HCT116 (cell line): Measurements from ENCODE around the gene TYMP.

ENCODE experiments used
- EZH2 ChIP-seq: fragments of 200-600 bp; sonication (generic); IDR thresholded peaks from 2 replicates; pipeline ENCODE4 v1.6.1; 2017; ENCODE audit warnings: antibody characterized with exemption, mixed run types
- EZH2phosphoT487 ChIP-seq: fragments of 200-600 bp; IDR thresholded peaks from 2 replicates; pipeline ENCODE4 v1.6.1; 2018; ENCODE audit warnings: antibody characterized with exemption, borderline replicate concordance
- JUND ChIP-seq: IDR thresholded peaks from 2 replicates; pipeline ENCODE4 v1.6.1; 2012
- POLR2A ChIP-seq: IDR thresholded peaks from 2 replicates; pipeline ENCODE4 v1.7.0; 2011; ENCODE audit warnings: borderline replicate concordance; ENCODE audit not compliant: insufficient read depth, insufficient read length; ENCODE audit errors: extremely low read depth
- POLR2AphosphoS5 ChIP-seq: IDR thresholded peaks from 2 replicates; pipeline ENCODE4 v1.6.1; 2011; ENCODE audit warnings: mild to moderate bottlenecking, low read depth, low read length, moderate library complexity
- RAD21 ChIP-seq: IDR thresholded peaks from 2 replicates; pipeline ENCODE4 v1.6.1; 2012; ENCODE audit warnings: low read depth, mild to moderate bottlenecking
- SIN3A ChIP-seq: IDR thresholded peaks from 2 replicates; pipeline ENCODE4 v1.6.1; 2012; ENCODE audit warnings: low read depth
- SRF ChIP-seq: IDR thresholded peaks from 2 replicates; pipeline ENCODE4 v1.6.1; 2012; ENCODE audit warnings: low read depth
- TF ChIP-seq, protein P1 (sequence below), 3 experiments: fragments of 200-600 bp in 1 of 3; sonication (generic) in 1 of 3; IDR thresholded peaks in 2 of 3; conservative IDR thresholded peaks in 1 of 3; 2 replicates each; pipeline ENCODE4 v1.5.1; 2012 to 2017; ENCODE audit warnings: low read depth in 2 of 3, low read length in 2 of 3, antibody characterized with exemption in 1 of 3, borderline replicate concordance in 1 of 3, control low read depth in 1 of 3, mild to moderate bottlenecking in 1 of 3, mixed read lengths in 1 of 3, mixed run types in 1 of 3, moderate library complexity in 1 of 3; ENCODE audit not compliant: insufficient read depth in 1 of 3
- TF ChIP-seq, protein P2 (sequence below): IDR thresholded peaks from 2 replicates; pipeline ENCODE4 v1.6.1; 2012

- TF ChIP-seq, protein P1, sequence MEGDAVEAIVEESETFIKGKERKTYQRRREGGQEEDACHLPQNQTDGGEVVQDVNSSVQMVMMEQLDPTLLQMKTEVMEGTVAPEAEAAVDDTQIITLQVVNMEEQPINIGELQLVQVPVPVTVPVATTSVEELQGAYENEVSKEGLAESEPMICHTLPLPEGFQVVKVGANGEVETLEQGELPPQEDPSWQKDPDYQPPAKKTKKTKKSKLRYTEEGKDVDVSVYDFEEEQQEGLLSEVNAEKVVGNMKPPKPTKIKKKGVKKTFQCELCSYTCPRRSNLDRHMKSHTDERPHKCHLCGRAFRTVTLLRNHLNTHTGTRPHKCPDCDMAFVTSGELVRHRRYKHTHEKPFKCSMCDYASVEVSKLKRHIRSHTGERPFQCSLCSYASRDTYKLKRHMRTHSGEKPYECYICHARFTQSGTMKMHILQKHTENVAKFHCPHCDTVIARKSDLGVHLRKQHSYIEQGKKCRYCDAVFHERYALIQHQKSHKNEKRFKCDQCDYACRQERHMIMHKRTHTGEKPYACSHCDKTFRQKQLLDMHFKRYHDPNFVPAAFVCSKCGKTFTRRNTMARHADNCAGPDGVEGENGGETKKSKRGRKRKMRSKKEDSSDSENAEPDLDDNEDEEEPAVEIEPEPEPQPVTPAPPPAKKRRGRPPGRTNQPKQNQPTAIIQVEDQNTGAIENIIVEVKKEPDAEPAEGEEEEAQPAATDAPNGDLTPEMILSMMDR (IDR thresholded peaks at IDR 0.05 in 2 of 3, conservative IDR thresholded peaks at IDR 0.05 in 1 of 3; ENCODE audit: borderline replicate concordance in 1 of 3, insufficient read depth in 1 of 3, low read depth in 2 of 3, low read length in 2 of 3): no peak
- TF ChIP-seq JUND (no peak), POLR2AphosphoS5 (no peak), POLR2A (no peak), EZH2 (no peak), EZH2phosphoT487 (no peak), RAD21 (no peak), SIN3A (no peak), SRF (no peak)
- TF ChIP-seq, protein P2, sequence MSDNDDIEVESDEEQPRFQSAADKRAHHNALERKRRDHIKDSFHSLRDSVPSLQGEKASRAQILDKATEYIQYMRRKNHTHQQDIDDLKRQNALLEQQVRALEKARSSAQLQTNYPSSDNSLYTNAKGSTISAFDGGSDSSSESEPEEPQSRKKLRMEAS: no peak
Measured at GRCh38 chr22:50500452-50500851, 29.4 kb downstream of the TYMP start.
